Neural progenitor cell (in vitro differentiated cells): Measurements from ENCODE around the gene EGFR. TPM values are rescaled to one million over a fixed set of nuclear protein-coding genes. Genes with fewer than 3 reads are reported as not detected.
A peak's percentile ranks its signal among the peaks of the same experiment; 100 is the strongest.

ENCODE experiments used
- DNase-seq: peaks from one replicate; pipeline ENCODE4 v3.0.0-alpha.2; 2016; ENCODE audit warnings: low spot score
- H2AFZ ChIP-seq: fragments of 200-600 bp; sonication (generic); replicated peaks from 2 replicates; pipeline ENCODE4 v1.6.1; 2016; ENCODE audit warnings: antibody characterized with exemption
- H3F3A ChIP-seq: fragments of 200-600 bp; sonication (generic); 2 replicates; pipeline ENCODE4 v1.6.1; 2016; ENCODE audit warnings: antibody characterized with exemption, low read depth
- H3K27ac ChIP-seq: fragments of 200-600 bp; sonication (generic); 2 replicates; pipeline ENCODE4 v1.5.1; 2016; ENCODE audit warnings: mild to moderate bottlenecking
- H3K27me3 ChIP-seq: fragments of 200-600 bp; sonication (generic); 2 replicates; pipeline ENCODE4 v1.6.1; 2016; ENCODE audit warnings: mild to moderate bottlenecking, moderate library complexity
- H3K36me3 ChIP-seq: fragments of 200-600 bp; sonication (generic); 2 replicates; pipeline ENCODE4 v1.5.1; 2016
- H3K4me1 ChIP-seq: fragments of 200-600 bp; sonication (generic); 2 replicates; pipeline ENCODE4 v1.6.1; 2016; ENCODE audit warnings: mixed run types
- H3K4me2 ChIP-seq: fragments of 200-600 bp; sonication (generic); 2 replicates; pipeline ENCODE4 v1.6.1; 2016
- H3K4me3 ChIP-seq: fragments of 200-600 bp; sonication (generic); 2 replicates; pipeline ENCODE4 v1.5.1; 2016
- H3K79me2 ChIP-seq: fragments of 200-600 bp; sonication (generic); 2 replicates; pipeline ENCODE4 v1.6.1; 2016; ENCODE audit warnings: low read depth
- H3K9ac ChIP-seq: fragments of 200-600 bp; sonication (generic); 2 replicates; pipeline ENCODE4 v1.6.1; 2016
- H3K9me3 ChIP-seq: fragments of 200-600 bp; sonication (generic); 2 replicates; pipeline ENCODE4 v1.5.1; 2016; ENCODE audit warnings: low read depth
- H4K20me1 ChIP-seq: fragments of 200-600 bp; sonication (generic); 2 replicates; pipeline ENCODE4 v1.6.1; 2016; ENCODE audit warnings: low read depth
- H3K27ac Mint-ChIP-seq: 3 replicates; pipeline ENCODE4 v1.8.0; 2021; ENCODE audit warnings: mixed read lengths
- H3K27me3 Mint-ChIP-seq: 2 replicates; pipeline ENCODE4 v1.8.0; 2022; ENCODE audit warnings: low read depth, mild to moderate bottlenecking, inconsistent platforms, moderate library complexity, mixed read lengths; ENCODE audit not compliant: insufficient read depth
- H3K36me3 Mint-ChIP-seq: 3 replicates; pipeline ENCODE4 v1.8.0; 2021; ENCODE audit warnings: mixed read lengths
- H3K4me1 Mint-ChIP-seq: 3 replicates; pipeline ENCODE4 v1.8.0; 2021; ENCODE audit warnings: mixed read lengths
- H3K4me3 Mint-ChIP-seq: 3 replicates; pipeline ENCODE4 v1.8.0; 2021; ENCODE audit warnings: mild to moderate bottlenecking, moderate library complexity, mixed read lengths
- H3K9me3 Mint-ChIP-seq: 3 replicates; pipeline ENCODE4 v1.8.0; 2020; ENCODE audit warnings: mixed read lengths
- CTCF ChIP-seq: fragments of 200-600 bp; sonication (generic); IDR thresholded peaks from 2 replicates; pipeline ENCODE4 v1.5.1; 2017; ENCODE audit warnings: antibody characterized with exemption, mild to moderate bottlenecking
- EZH2 ChIP-seq: fragments of 200-600 bp; sonication (generic); IDR thresholded peaks from 2 replicates; pipeline ENCODE4 v1.6.1; 2017; ENCODE audit warnings: antibody characterized with exemption, mild to moderate bottlenecking, moderate library complexity
- EZH2phosphoT487 ChIP-seq: fragments of 200-600 bp; sonication (generic); IDR thresholded peaks from 2 replicates; pipeline ENCODE4 v1.6.1; 2017; ENCODE audit warnings: antibody characterized with exemption
- total RNA-seq: library from RNA; depleted of rRNA; stranded (reverse); fragments of >200 nt; gene quantifications from 2 replicates; pipeline ENCODE4 v1.2.3, GENCODE V29; 2015; ENCODE audit warnings: low replicate concordance

The EGFR gene
- total RNA-seq, 1 donor from 2014 or later: 4.6 TPM

GRCh38 chr7:54978364-54979116 lies 40.3 kb upstream of the EGFR start:
- Histone ChIP-seq H3K4me3 (no peak overlapping the region), H3F3A (no peaks in the 10 kb centered on the region), H3K4me2 (no peak overlapping the region), H2AFZ (peak overlapping the region; percentile 53), H3K79me2 (no peaks in the 10 kb centered on the region), H3K9me3 (no peaks in the 10 kb centered on the region), H3K27me3 (no peaks in the 10 kb centered on the region), H3K27ac (no peak overlapping the region), H3K4me1 (no peaks in the 10 kb centered on the region), H3K36me3 (no peaks in the 10 kb centered on the region), H3K9ac (no peak overlapping the region), H4K20me1 (no peaks in the 10 kb centered on the region)
- DNase-seq: no peak
- H3K4me1 Mint-ChIP-seq: no peaks in the 10 kb centered on the region
- H3K27me3 Mint-ChIP-seq: no peaks in the 10 kb centered on the region
- no peak overlapping the region for H3K27ac Mint-ChIP-seq
- no peaks in the 10 kb centered on the region for H3K9me3 Mint-ChIP-seq
- H3K36me3 Mint-ChIP-seq: no peaks in the 10 kb centered on the region
- TF ChIP-seq EZH2 (no peak), EZH2phosphoT487 (no peak), CTCF (no peak)
- no peak overlapping the region for H3K4me3 Mint-ChIP-seq

GRCh38 chr7:54980521-54980920 lies 38.3 kb upstream of the EGFR start:
- H3K36me3 Mint-ChIP-seq: no peaks in the 10 kb centered on the region
- no peaks in the 10 kb centered on the region for H3K27me3 ChIP-seq
- H3K36me3 ChIP-seq: no peaks in the 10 kb centered on the region
- no peaks in the 10 kb centered on the region for H3K9me3 ChIP-seq
- no peaks in the 10 kb centered on the region for H3F3A ChIP-seq
- DNase-seq: no peak
- H3K4me1 ChIP-seq: no peaks in the 10 kb centered on the region
- no peak overlapping the region for H3K27ac ChIP-seq
- no peak overlapping the region for H3K4me3 ChIP-seq
- H3K9me3 Mint-ChIP-seq: peaks cover 2% of the 10 kb centered on the region
- no peaks in the 10 kb centered on the region for H4K20me1 ChIP-seq
- no peak overlapping the region for H3K4me2 ChIP-seq
- no peak for TF ChIP-seq CTCF
- no peak for TF ChIP-seq EZH2phosphoT487
- no peak for TF ChIP-seq EZH2
- no peak overlapping the region for H3K27ac Mint-ChIP-seq
- H3K79me2 ChIP-seq: no peaks in the 10 kb centered on the region
- no peaks in the 10 kb centered on the region for H3K4me1 Mint-ChIP-seq
- no peak overlapping the region for H2AFZ ChIP-seq
- no peaks in the 10 kb centered on the region for H3K27me3 Mint-ChIP-seq
- no peak overlapping the region for H3K4me3 Mint-ChIP-seq
- H3K9ac ChIP-seq: no peak overlapping the region

- Histone ChIP-seq H2AFZ (no peak overlapping the region), H3K27me3 (no peaks in the 10 kb centered on the region), H3K4me3 (no peak overlapping the region), H3K79me2 (no peaks in the 10 kb centered on the region), H3K9me3 (no peaks in the 10 kb centered on the region), H3F3A (no peaks in the 10 kb centered on the region), H3K9ac (no peak overlapping the region), H3K27ac (no peak overlapping the region), H4K20me1 (no peaks in the 10 kb centered on the region), H3K4me2 (no peak overlapping the region), H3K4me1 (no peaks in the 10 kb centered on the region), H3K36me3 (no peaks in the 10 kb centered on the region)
- peaks cover 2% of the 10 kb centered on the region for H3K9me3 Mint-ChIP-seq
- TF ChIP-seq CTCF: no peak
- TF ChIP-seq EZH2: no peak
- TF ChIP-seq EZH2phosphoT487: no peak
- no peak overlapping the region for H3K27ac Mint-ChIP-seq
- no peak for DNase-seq
- H3K4me3 Mint-ChIP-seq: no peak overlapping the region
- H3K36me3 Mint-ChIP-seq: no peaks in the 10 kb centered on the region
- no peaks in the 10 kb centered on the region for H3K27me3 Mint-ChIP-seq
- no peaks in the 10 kb centered on the region for H3K4me1 Mint-ChIP-seq
Measured at GRCh38 chr7:54981913-54982312, 36.9 kb upstream of the EGFR start.
